DMS53 (cell line): ENCODE measurements around the gene COMMD6.

Experiments
- DNase-seq: peaks from one replicate; lab custom pipeline; 2025; lab: John Stamatoyannopoulos, UW

COMMD6 gene

DNA sequence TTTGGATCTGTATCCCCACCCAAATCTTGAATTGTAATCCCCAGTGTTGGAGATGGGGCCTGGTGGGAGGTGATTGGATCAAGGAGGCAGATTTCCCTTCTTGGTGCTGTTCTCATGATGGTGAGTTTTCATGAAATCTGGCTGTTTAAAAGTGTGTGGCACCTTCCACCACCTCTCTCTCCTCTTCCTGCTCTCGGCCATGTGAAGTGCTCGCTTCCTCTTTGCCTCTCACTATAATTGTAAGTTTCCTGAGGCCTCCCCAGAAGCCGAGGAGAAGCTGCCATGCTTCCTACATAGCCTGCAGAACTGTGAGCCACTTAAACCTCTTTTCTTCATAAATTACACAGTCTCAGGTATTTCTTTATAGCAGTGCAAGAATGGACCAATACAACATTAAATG, 15.7 kb downstream of the COMMD6 start:
- DNase-seq: no peak

DNA sequence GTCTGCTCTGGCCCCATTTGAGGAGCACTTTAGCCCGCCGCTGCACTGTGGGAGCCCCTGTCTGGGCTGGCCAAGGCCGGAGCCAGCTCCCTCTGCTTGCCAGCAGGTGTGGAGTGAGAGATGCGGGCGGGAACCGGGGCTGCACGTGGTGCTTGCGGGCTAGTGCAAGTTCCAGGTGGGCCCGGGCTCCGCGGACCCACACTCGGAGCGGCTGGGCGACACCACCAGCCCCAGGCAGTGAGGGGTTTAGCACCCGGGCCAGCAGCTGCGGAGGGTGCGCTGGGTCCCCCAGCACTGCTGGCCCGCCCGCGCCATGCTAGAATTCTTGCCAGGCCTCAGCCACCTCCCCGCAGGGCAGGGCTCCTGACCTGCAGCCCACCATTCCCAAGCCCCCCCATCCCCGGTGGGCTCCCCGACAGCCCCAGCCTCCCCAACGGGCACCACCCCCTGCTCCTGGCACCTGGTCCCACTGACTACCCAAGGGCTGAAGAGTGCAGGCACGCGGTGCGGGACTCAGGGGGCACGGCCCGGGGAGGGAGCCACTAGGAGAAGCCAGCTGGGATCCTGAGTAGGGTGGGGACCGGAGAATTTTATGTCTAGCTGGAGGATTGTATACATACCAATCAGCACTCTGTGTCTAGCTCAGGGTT, 19.1 kb downstream of the COMMD6 start:
- DNase-seq: no peak

- DNase-seq: no peak
Observed at GRCh38 chr13:75514080-75514995, 23.3 kb downstream of the COMMD6 start.

GRCh38 chr13:75513271-75513670, 24.4 kb downstream of the COMMD6 start:
- DNase-seq: no peak

DNA sequence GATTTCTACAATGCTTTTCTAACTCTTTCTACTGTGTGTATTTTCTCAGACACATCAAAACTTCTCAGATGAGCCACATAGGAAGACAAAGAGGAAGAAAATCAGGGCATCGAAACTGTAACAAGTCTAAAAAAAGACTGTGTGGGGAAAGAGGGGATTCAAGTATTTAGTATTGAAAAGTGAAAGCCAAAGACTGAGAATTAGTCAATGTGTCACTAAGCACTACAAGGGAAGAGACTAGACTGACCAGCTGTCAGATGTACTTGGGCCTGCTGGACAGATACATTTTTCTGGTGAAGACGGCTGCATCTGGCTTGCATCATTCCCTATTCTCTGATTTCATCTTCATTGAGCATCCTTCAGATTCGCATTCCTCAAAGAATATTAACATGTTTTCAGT, 25.4 kb downstream of the COMMD6 start:
- no peak for DNase-seq

DNA sequence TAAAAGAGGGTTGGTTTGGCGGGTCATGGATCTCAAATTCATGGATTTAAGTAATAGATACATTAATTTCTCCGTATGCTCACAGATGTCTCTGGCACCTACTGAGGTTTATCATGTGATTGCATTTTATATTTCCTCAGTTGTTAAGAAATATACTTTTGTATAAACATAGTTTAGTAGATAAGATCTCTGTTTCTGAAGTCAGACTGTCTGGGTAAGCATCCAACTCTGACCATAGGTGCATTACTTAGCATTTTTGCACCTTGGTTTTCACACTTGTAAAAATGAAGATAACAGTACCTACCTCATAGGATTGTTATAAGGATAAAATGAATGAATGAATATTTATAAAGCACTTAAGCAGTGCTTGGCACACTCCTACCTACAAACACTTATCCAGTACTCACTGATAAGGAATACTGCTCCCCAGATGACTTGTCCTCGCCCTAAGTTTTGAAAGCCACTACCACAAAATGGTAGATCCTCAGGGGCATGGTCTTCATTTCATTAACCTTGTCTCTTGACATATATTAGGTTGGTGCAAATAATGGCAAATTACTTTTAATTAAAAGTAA, 26.5 kb downstream of the COMMD6 start:
- DNase-seq: no peak

- DNase-seq: no peak
Observed at GRCh38 chr13:75508002-75508548, 29.6 kb downstream of the COMMD6 start.

- DNase-seq: no peak
Observed at GRCh38 chr13:75507027-75508001, 30.3 kb downstream of the COMMD6 start.

- no peak for DNase-seq
Observed at GRCh38 chr13:75506018-75506417, 31.6 kb downstream of the COMMD6 start.

GRCh38 chr13:75505327-75505726, 32.3 kb downstream of the COMMD6 start:
- no peak for DNase-seq

GRCh38 chr13:75495938-75496337, 41.7 kb downstream of the COMMD6 start:
- DNase-seq: no peak

GRCh38 chr13:75494491-75494890, 43.1 kb downstream of the COMMD6 start:
- no peak for DNase-seq

DNA sequence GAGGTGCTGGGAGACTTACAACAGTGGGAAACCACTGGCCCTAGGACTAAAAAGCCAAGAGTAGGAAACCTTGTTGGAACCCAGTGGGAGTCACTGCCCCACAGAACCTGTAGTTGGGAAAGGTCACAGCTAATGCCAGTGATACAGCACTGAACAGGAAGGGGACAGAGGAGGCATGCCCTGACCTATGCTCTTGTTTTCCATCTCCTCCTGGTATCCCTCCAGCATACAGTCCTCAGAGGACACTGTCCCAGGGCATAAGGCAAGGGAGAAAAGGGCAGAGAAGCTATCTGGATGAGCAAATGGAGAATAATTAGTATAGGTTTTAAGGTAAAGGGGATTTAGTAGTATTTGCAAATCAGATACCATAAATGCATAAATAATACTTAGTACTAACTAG, 44.5 kb downstream of the COMMD6 start:
- DNase-seq: no peak

DNA sequence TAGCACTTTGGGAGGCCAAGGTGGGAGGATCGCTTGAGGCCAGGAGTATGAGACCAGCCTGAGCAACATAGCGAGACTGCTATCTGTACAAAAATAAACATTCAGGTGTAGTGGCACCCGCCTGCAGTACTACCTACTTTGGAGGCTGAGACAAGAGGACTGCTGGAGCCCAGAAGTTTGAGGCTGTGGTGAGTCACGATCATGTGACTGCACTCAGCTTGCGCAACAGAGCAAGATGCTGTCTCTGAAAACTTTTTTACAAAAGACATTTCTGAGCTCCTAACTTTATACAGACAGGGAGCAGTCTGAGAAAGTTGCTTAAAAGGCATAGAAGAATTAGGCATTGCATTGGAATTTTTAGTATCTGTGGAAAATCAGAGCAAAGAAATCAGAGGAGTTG, 45.3 kb downstream of the COMMD6 start:
- DNase-seq: no peak

GRCh38 chr13:75491376-75491775, 46.3 kb downstream of the COMMD6 start:
- no peak for DNase-seq

DNA sequence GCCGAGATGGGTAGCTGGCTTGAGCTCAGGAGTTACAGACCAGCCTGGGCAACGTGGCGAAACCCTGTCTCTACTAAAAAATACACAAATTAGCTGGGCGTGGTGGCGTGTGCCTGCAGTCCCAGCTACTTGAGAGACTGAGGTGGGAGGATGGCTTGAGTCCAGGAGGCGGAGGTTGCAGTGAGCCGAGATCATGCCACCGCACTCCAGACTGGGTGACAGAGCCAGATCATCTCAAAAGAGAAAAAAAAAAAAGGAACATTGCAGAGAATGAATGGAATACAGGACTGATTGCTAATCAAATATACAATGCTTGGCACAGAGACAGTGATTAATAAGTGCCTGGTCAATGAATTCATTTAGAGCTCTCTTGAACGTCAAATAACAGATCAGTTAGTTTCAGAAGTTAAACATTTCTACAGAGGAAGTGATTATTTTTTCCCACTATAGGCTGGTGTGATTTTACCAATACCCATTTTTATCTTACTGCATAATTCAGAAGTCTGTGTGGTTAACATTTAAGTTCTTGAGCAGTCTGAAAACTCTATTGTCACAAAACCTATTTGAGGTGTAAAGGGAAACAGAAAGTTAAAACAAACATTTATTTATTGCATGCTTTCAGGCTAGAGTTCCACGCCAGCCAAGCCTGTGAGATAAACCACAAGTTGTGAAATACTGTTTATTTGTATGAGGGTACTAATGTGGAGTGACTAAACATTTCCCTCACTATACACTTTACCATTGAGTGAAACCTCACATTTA, 48.0 kb downstream of the COMMD6 start:
- DNase-seq: no peak

DNA sequence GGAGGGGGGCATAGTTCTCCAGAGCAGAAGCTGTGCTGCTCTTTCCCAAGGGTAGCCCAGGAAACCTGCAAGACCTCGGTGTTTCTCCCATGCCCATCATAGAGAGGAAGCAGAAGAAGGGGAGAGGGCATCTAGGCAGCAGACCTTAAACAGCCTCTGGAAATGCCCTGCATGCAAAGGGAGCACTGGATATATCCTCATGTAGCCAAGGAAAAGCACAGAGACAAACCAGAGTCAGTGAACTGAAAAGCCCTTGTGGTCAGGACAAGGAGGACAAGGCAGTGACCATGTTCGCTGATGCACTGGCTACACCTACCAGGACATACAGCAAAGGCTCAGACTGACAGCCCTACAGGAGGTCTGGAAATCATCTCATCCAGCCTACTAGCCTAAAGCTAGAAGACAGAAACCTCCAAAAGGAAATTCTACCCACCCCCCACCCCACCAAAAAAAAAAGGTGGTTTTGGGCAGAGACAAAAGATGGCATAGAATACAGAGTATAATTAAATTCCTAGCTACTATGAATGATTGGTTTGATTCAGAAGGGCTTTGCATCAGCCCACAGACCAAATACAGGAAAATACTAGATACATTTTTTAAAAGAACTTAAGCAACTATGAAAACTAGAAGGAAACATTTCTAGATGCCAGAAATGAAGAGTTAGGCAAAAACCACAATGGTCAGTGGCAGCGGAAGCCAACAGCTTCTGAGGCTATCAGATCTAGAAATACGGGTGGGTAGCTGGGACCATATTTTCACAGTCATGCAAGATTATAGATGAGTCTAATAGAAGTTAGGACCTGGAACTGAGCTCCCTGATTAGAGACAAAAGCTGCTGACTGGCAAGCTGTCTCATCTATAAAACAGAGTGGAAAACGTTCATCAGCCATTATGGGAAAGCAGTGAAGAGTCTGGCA, 51.2 kb downstream of the COMMD6 start:
- DNase-seq: peak; percentile 8

GRCh38 chr13:75485286-75486062, 52.2 kb downstream of the COMMD6 start:
- DNase-seq: peak; percentile 21

- DNase-seq: no peak
Observed at GRCh38 chr13:75482820-75483079, 54.9 kb downstream of the COMMD6 start.
